ENCODE data around the gene DMBT1.
A peak's percentile ranks its signal among the peaks of the same experiment; 100 is the strongest.

Gene DMBT1

GRCh38 chr10:122647383-122647968 lies 86.9 kb downstream of the DMBT1 start:
- no peaks in the 10 kb centered on the region for H3K79me2 ChIP-seq
- H3K27ac ChIP-seq: no peak overlapping the region
- TF ChIP-seq CTCF (IDR thresholded peaks at IDR 0.05): no peak
- H3K9ac ChIP-seq: no peak overlapping the region
- no peaks in the 10 kb centered on the region for H3K4me1 ChIP-seq
- no peaks in the 10 kb centered on the region for H3K27me3 ChIP-seq (ENCODE audit: control insufficient read depth, insufficient read depth, low read length)
- no peaks in the 10 kb centered on the region for H3K9me3 ChIP-seq (ENCODE audit: control insufficient read depth, low read length)
- no peak overlapping the region for H2AFZ ChIP-seq
- no peaks in the 10 kb centered on the region for H3K36me3 ChIP-seq (ENCODE audit: control insufficient read depth, insufficient read depth, low read length)
- H3K4me2 ChIP-seq (ENCODE audit: low read length): no peak overlapping the region
- H3K4me3 ChIP-seq (ENCODE audit: low read depth, low read length): no peak overlapping the region

- H3K9ac ChIP-seq: no peak overlapping the region
- H3K9me3 ChIP-seq (ENCODE audit: control insufficient read depth, low read length): no peaks in the 10 kb centered on the region
- no peak overlapping the region for H3K27ac ChIP-seq
- H3K4me1 ChIP-seq: no peaks in the 10 kb centered on the region
- H3K36me3 ChIP-seq (ENCODE audit: control insufficient read depth, insufficient read depth, low read length): no peaks in the 10 kb centered on the region
- no peak overlapping the region for H3K4me2 ChIP-seq (ENCODE audit: low read length)
- TF ChIP-seq CTCF (IDR thresholded peaks at IDR 0.05): peak; percentile 44
- H2AFZ ChIP-seq: no peak overlapping the region
- no peaks in the 10 kb centered on the region for H3K27me3 ChIP-seq (ENCODE audit: control insufficient read depth, insufficient read depth, low read length)
- H3K79me2 ChIP-seq: no peaks in the 10 kb centered on the region
- H3K4me3 ChIP-seq (ENCODE audit: low read depth, low read length): no peak overlapping the region
Observed at GRCh38 chr10:122648599-122649428, 88.3 kb downstream of the DMBT1 start.

- H3K4me3 ChIP-seq (ENCODE audit: low read depth, low read length): no peak overlapping the region
- no peaks in the 10 kb centered on the region for H3K9me3 ChIP-seq (ENCODE audit: control insufficient read depth, low read length)
- no peaks in the 10 kb centered on the region for H3K4me1 ChIP-seq
- no peaks in the 10 kb centered on the region for H3K79me2 ChIP-seq
- no peaks in the 10 kb centered on the region for H3K27me3 ChIP-seq (ENCODE audit: control insufficient read depth, insufficient read depth, low read length)
- H2AFZ ChIP-seq: no peak overlapping the region
- H3K36me3 ChIP-seq (ENCODE audit: control insufficient read depth, insufficient read depth, low read length): no peaks in the 10 kb centered on the region
- H3K9ac ChIP-seq: no peak overlapping the region
- H3K27ac ChIP-seq: no peak overlapping the region
- no peak for TF ChIP-seq CTCF (IDR thresholded peaks at IDR 0.05)
- H3K4me2 ChIP-seq (ENCODE audit: low read length): no peak overlapping the region
Observed at GRCh38 chr10:122649903-122650302, 89.3 kb downstream of the DMBT1 start.

GRCh38 chr10:122650331-122650730 lies 89.8 kb downstream of the DMBT1 start:
- no peak overlapping the region for H2AFZ ChIP-seq
- TF ChIP-seq CTCF (IDR thresholded peaks at IDR 0.05): no peak
- H3K4me1 ChIP-seq: no peaks in the 10 kb centered on the region
- no peak overlapping the region for H3K4me2 ChIP-seq (ENCODE audit: low read length)
- H3K36me3 ChIP-seq (ENCODE audit: control insufficient read depth, insufficient read depth, low read length): no peaks in the 10 kb centered on the region
- H3K9ac ChIP-seq: no peak overlapping the region
- H3K9me3 ChIP-seq (ENCODE audit: control insufficient read depth, low read length): no peaks in the 10 kb centered on the region
- H3K4me3 ChIP-seq (ENCODE audit: low read depth, low read length): no peak overlapping the region
- H3K79me2 ChIP-seq: no peaks in the 10 kb centered on the region
- no peak overlapping the region for H3K27ac ChIP-seq
- no peaks in the 10 kb centered on the region for H3K27me3 ChIP-seq (ENCODE audit: control insufficient read depth, insufficient read depth, low read length)
